ENCODE data around the gene DEFB131B.
"Not testable (repeated sequence)": the region's sequence is repeated elsewhere in the genome, so short reads cannot be mapped to it uniquely, and the experiment has no call there.

Gene DEFB131B

GRCh38 chr11:71911321-71911985, 33.2 kb downstream of the DEFB131B start:
- DNase-seq (ENCODE audit: low spot score): not testable (repeated sequence)

GRCh38 chr11:71911986-71912340, 33.7 kb downstream of the DEFB131B start:
- not testable (repeated sequence) for DNase-seq (ENCODE audit: low spot score)

GRCh38 chr11:71913756-71914526, 35.7 kb downstream of the DEFB131B start:
- no peak for DNase-seq (ENCODE audit: low spot score)

GRCh38 chr11:71914617-71915189, 36.5 kb downstream of the DEFB131B start:
- DNase-seq (ENCODE audit: low spot score): no peak

GRCh38 chr11:71917646-71918140, 39.4 kb downstream of the DEFB131B start:
- no peak for DNase-seq (ENCODE audit: low spot score)

GRCh38 chr11:71927820-71928736, 49.8 kb downstream of the DEFB131B start, which contains the start of gene XNDC1N:
Gene XNDC1N, minus strand, starts transcription at chr11:71928594. Its CDS starts 5,241 bp downstream, at chr11:71923353.
- DNase-seq (ENCODE audit: low spot score): peak; percentile 95

- DNase-seq (ENCODE audit: low spot score): peak; percentile 97
Observed at GRCh38 chr11:71928737-71929443, 50.6 kb downstream of the DEFB131B start, which contains the start of gene RNF121. Gene RNF121, plus strand, starts transcription at chr11:71929046. Its CDS starts 16 bp downstream, at chr11:71929062.

- no peak for DNase-seq (ENCODE audit: low spot score)
Observed at GRCh38 chr11:71929491-71929890, 51.2 kb downstream of the DEFB131B start.

GRCh38 chr11:71930556-71931244, 52.4 kb downstream of the DEFB131B start:
- DNase-seq (ENCODE audit: low spot score): no peak

GRCh38 chr11:71931245-71931602, 53.0 kb downstream of the DEFB131B start:
- DNase-seq (ENCODE audit: low spot score): no peak

GRCh38 chr11:71933141-71933933, 55.1 kb downstream of the DEFB131B start:
- DNase-seq (ENCODE audit: low spot score): no peak
